HCT116 (cell line): ENCODE results near the gene THRA. TPM values are rescaled to one million over a fixed set of nuclear protein-coding genes. Genes with fewer than 3 reads are reported as not detected.

Source experiments
- ATAC-seq: fragments of 200-7000 bp; cut with Tn5 transposase; 2 replicates; pipeline ENCODE4 v1.9.1; 2020; ENCODE audit warnings: mild to moderate bottlenecking, moderate library complexity
- BruUV-seq: library from RNA; stranded (reverse); fragments of 400-500 nt; replicated peaks from 2 replicates; lab custom pipeline; 2021; lab: Mats Ljungman, UMichigan
- CTCF ChIA-PET: fragments of 300-600 bp; sonication (Branson Sonifier 250); formaldehyde crosslinking; loops from one replicate; lab custom pipeline; 2021; ENCODE audit warnings: antibody characterized with exemption; lab: Charles Lee
- POLR2A ChIA-PET: fragments of 300-600, 350-600 bp; sonication (Branson Sonifier 250); formaldehyde crosslinking; loops from one replicate; lab custom pipeline; 2021; ENCODE audit warnings: antibody characterized with exemption; lab: Charles Lee
- RAD21 ChIA-PET, 2 experiments: fragments of 300-600 bp; sonication (Branson Sonifier 250); formaldehyde crosslinking; loops; one replicate each; lab custom pipeline; 2023; ENCODE audit warnings: low total read pairs in 2 of 2; ENCODE audit not compliant: uncharacterized antibody in 2 of 2, unreplicated experiment in 2 of 2, low non-redundant PET in 1 of 2; lab: Charles Lee
- DNase-seq: peaks from one replicate; pipeline ENCODE4 v3.0.0-alpha.2; 2010; ENCODE audit warnings: low read depth, low spot score
- H2AFZ ChIP-seq: fragments of 200-600 bp; shearing (Covaris generic), sonication (generic); 2 replicates; pipeline ENCODE4 v1.6.1; 2017; ENCODE audit warnings: low read depth, mixed run types, mixed read lengths, antibody characterized with exemption, low read length; ENCODE audit not compliant: poor library complexity, severe bottlenecking
- H3K27ac ChIP-seq: 2 replicates; pipeline ENCODE4 v1.5.1; 2012; ENCODE audit warnings: low read depth, low read length
- H3K27me3 ChIP-seq: fragments of 200-600 bp; sonication (generic); 2 replicates; pipeline ENCODE4 v1.6.1; 2016; ENCODE audit warnings: mixed run types, low read length, mixed read lengths; ENCODE audit not compliant: insufficient read depth
- H3K36me3 ChIP-seq, 2 experiments: fragments of 200-500 bp in 1 of 2; fragments of 200-600 bp in 1 of 2; sonication (Bioruptor generic) in 1 of 2; sonication (generic) in 1 of 2; 2 replicates each; pipeline versions ENCODE4 v1.5.1 to v1.6.1; 2014 to 2016; ENCODE audit warnings: low read length in 2 of 2, inconsistent platforms in 1 of 2, mixed read lengths in 1 of 2, mixed run types in 1 of 2; ENCODE audit not compliant: insufficient read depth in 2 of 2, control insufficient read depth in 1 of 2
- H3K4me1 ChIP-seq, 2 experiments: fragments of 200-600 bp in 1 of 2; sonication (generic) in 1 of 2; 2 replicates each; pipeline versions ENCODE4 v1.5.1 to v1.6.1; 2012 to 2017; ENCODE audit warnings: low read length in 2 of 2, inconsistent platforms in 1 of 2, mild to moderate bottlenecking in 1 of 2, mixed read lengths in 1 of 2, mixed run types in 1 of 2, moderate library complexity in 1 of 2; ENCODE audit not compliant: insufficient read depth in 2 of 2, control insufficient read depth in 1 of 2
- H3K4me2 ChIP-seq: fragments of 200-600 bp; sonication (generic); 2 replicates; pipeline ENCODE4 v1.6.1; 2017; ENCODE audit warnings: mixed run types, low read length, mixed read lengths
- H3K4me3 ChIP-seq, 2 experiments: fragments of 200-600 bp in 1 of 2; sonication (generic) in 1 of 2; replicated peaks in 1 of 2; 2 replicates each; pipeline ENCODE4 v1.5.1; 2011 to 2016; ENCODE audit warnings: low read length in 2 of 2, control low read depth in 1 of 2, low read depth in 1 of 2, mild to moderate bottlenecking in 1 of 2, mixed read lengths in 1 of 2, mixed run types in 1 of 2
- H3K79me2 ChIP-seq: fragments of 200-600 bp; sonication (generic); 2 replicates; pipeline ENCODE4 v1.6.1; 2017; ENCODE audit warnings: mild to moderate bottlenecking, mixed run types, low read length, moderate library complexity, mixed read lengths; ENCODE audit not compliant: insufficient read depth
- H3K9ac ChIP-seq: fragments of 200-600 bp; sonication (generic); 2 replicates; pipeline ENCODE4 v1.6.1; 2016; ENCODE audit warnings: low read length, mixed read lengths
- H3K9me2 ChIP-seq: fragments of 200-600 bp; sonication (generic), shearing (Covaris generic); 2 replicates; pipeline ENCODE4 v1.6.1; 2017; ENCODE audit warnings: mixed run types, mild to moderate bottlenecking, moderate library complexity; ENCODE audit not compliant: insufficient read depth
- H3K9me3 ChIP-seq, 2 experiments: fragments of 200-500 bp in 1 of 2; fragments of 200-600 bp in 1 of 2; sonication (Bioruptor generic) in 1 of 2; sonication (generic) in 1 of 2; 2 replicates each; pipeline ENCODE4 v1.6.1; 2014 to 2017; ENCODE audit warnings: low read length in 2 of 2, mixed read lengths in 2 of 2, inconsistent platforms in 1 of 2, low read depth in 1 of 2, mild to moderate bottlenecking in 1 of 2, mixed run types in 1 of 2, moderate library complexity in 1 of 2; ENCODE audit not compliant: control insufficient read depth in 1 of 2, insufficient read depth in 1 of 2
- H4K20me1 ChIP-seq: fragments of 200-600 bp; sonication (generic), shearing (Covaris generic); 2 replicates; pipeline ENCODE4 v1.6.1; 2017; ENCODE audit warnings: mixed run types, mild to moderate bottlenecking, moderate library complexity; ENCODE audit not compliant: insufficient read depth
- CBX3 ChIP-seq: IDR thresholded peaks from 2 replicates; pipeline ENCODE4 v1.6.1; 2012; ENCODE audit warnings: low read depth
- ELF1 ChIP-seq: IDR thresholded peaks from 2 replicates; pipeline ENCODE4 v1.6.1; 2012; ENCODE audit warnings: low read depth, borderline replicate concordance
- EZH2 ChIP-seq: fragments of 200-600 bp; sonication (generic); IDR thresholded peaks from 2 replicates; pipeline ENCODE4 v1.6.1; 2017; ENCODE audit warnings: antibody characterized with exemption, mixed run types
- POLR2A ChIP-seq: IDR thresholded peaks from 2 replicates; pipeline ENCODE4 v1.7.0; 2011; ENCODE audit warnings: borderline replicate concordance; ENCODE audit not compliant: insufficient read depth, insufficient read length; ENCODE audit errors: extremely low read depth
- TCF7L2 ChIP-seq: IDR thresholded peaks from 2 replicates; pipeline ENCODE4 v1.7.0; 2011; ENCODE audit warnings: borderline replicate concordance, inconsistent platforms; ENCODE audit not compliant: insufficient read depth, insufficient read length; ENCODE audit errors: extremely low read depth
- YY1 ChIP-seq: IDR thresholded peaks from 2 replicates; pipeline ENCODE4 v1.6.1; 2011; ENCODE audit warnings: low read length, low read depth, moderate library complexity, mild to moderate bottlenecking; ENCODE audit not compliant: insufficient replicate concordance; ENCODE audit errors: extremely low read depth
- ZFX ChIP-seq: fragments of 450-650 bp; IDR thresholded peaks from 2 replicates; pipeline ENCODE4 v1.6.1; 2017
- ZNF274 ChIP-seq: fragments of 200-500 bp; sonication (Bioruptor generic); IDR thresholded peaks from 2 replicates; pipeline ENCODE4 v1.6.1; 2014; ENCODE audit warnings: mild to moderate bottlenecking, low read depth, low read length, inconsistent platforms
- intact Hi-C: fragments of 100-400 bp; cut with micrococcal nuclease; formaldehyde crosslinking; loops from 2 replicates; pipeline ENCODE4 v1.10.0; 2022
- total RNA-seq: library from RNA; stranded (reverse); gene quantifications from one replicate; pipeline ENCODE4 v1.2.1, GENCODE V29; 2021; ENCODE audit not compliant: unreplicated experiment
- TF ChIP-seq, protein P1 (sequence below): IDR thresholded peaks from 2 replicates; pipeline ENCODE4 v1.6.1; 2012
- TF ChIP-seq, protein P2 (sequence below): IDR thresholded peaks from 2 replicates; pipeline ENCODE4 v1.6.1; 2012
- TF ChIP-seq, protein P3 (sequence below), 3 experiments: fragments of 200-600 bp in 1 of 3; sonication (generic) in 1 of 3; IDR thresholded peaks in 2 of 3; conservative IDR thresholded peaks in 1 of 3; 2 replicates each; pipeline ENCODE4 v1.5.1; 2012 to 2017; ENCODE audit warnings: low read depth in 2 of 3, low read length in 2 of 3, antibody characterized with exemption in 1 of 3, borderline replicate concordance in 1 of 3, control low read depth in 1 of 3, mild to moderate bottlenecking in 1 of 3, mixed read lengths in 1 of 3, mixed run types in 1 of 3, moderate library complexity in 1 of 3; ENCODE audit not compliant: insufficient read depth in 1 of 3
- TF ChIP-seq, protein P4 (sequence below): IDR thresholded peaks from 2 replicates; pipeline ENCODE4 v1.6.1; 2012; ENCODE audit warnings: low read depth

THRA gene
- total RNA-seq, 1 experiment from 2014 or later: 23.3 TPM

DNA sequence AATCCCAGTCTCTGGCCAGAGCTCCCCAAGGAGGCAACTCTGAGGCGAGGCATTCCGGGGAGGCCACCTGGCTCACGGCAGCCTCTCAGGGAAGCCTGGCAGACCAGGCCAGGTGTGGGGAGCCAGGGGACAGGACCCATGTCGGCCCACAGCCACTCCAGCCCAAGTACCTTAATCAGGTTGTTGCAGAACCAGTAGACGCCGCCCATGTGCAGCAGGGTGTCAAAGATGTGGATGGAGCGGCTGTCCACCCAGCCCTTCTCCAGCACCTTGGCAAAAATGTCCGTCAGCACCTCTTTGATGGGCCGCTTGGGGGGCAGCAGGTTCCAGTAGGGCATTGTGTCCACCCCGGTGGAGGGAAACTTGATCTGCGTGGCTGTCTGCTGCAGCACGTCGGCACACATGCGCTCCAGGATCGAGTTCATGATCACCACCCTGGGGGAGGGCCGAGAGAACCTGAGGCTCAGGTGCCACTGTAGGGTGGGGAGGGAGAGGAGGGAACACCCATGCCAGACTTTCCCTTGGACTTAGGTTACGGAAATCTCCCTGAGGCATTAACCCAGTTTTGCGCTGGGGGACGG, 39.7 kb upstream of the THRA start:
- H3K27me3 ChIP-seq: no peaks in the 10 kb centered on the region
- H3K27ac ChIP-seq: no peak overlapping the region
- DNase-seq (no peak), ATAC-seq (no peak)
- H3K9me2 ChIP-seq: no peaks in the 10 kb centered on the region
- ChIA-PET CTCF (no interaction called here), RAD21 (no interaction called here), POLR2A (no interaction called here)
- H3K4me1 ChIP-seq: peaks cover 2 to 22% of the 10 kb centered on the region in 2 experiments; a peak in 2 of 4 replicates
- no peaks in the 10 kb centered on the region for H3K79me2 ChIP-seq
- H4K20me1 ChIP-seq: no peaks in the 10 kb centered on the region
- intact Hi-C loops: no loop called here
- H3K9ac ChIP-seq: no peak overlapping the region
- no peak overlapping the region for H3K4me2 ChIP-seq
- H3K4me3 ChIP-seq: no peak overlapping the region
- peaks cover 13 to 44% of the 10 kb centered on the region in 2 experiments; a peak in 3 of 4 replicates for H3K36me3 ChIP-seq
- BruUV-seq: no TSS peak
- no peak overlapping the region for H2AFZ ChIP-seq
- no peaks in the 10 kb centered on the region for H3K9me3 ChIP-seq
- TF ChIP-seq, protein P1, sequence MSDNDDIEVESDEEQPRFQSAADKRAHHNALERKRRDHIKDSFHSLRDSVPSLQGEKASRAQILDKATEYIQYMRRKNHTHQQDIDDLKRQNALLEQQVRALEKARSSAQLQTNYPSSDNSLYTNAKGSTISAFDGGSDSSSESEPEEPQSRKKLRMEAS: no peak
- TF ChIP-seq ZNF274 (no peak), ZFX (no peak), CBX3 (no peak), EZH2 (no peak)
- TF ChIP-seq, protein P2, sequence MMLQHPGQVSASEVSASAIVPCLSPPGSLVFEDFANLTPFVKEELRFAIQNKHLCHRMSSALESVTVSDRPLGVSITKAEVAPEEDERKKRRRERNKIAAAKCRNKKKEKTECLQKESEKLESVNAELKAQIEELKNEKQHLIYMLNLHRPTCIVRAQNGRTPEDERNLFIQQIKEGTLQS: no peak

DNA sequence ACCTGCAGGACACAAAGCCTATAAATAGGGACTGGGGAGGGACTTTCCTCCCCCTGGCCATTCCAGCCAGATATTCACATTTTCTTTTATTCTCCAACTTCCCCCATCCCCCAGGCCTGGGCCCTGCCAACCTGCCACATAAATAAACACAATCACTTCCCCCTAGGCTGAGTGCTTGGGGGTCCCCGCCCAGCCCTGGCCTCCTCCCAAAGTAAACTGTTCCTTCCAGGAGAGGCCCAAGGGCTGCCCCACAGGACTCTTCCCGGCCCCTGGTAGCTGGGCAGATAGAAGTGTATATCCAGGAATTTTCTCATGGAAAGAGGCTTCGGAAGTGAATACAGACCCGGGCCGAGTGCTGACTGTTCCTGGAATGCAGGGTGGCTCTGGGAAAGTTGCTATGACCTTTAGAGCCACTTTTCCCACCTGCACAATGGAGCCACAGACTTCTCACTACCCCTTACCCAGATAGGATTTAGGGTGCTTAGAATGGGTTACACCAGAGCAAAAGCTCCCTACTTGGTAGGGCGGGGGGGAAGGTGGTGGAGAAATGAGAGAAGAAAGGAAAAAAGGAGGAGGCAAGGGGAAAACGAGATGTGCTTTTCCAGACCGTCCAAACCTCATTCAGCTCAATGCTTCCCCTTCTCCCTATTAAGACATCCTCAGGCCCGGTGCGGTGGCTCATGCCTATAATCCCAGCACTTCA, 39.0 kb upstream of the THRA start:
- H3K9me3 ChIP-seq: no peaks in the 10 kb centered on the region
- CTCF ChIA-PET: no interaction called here
- H3K4me1 ChIP-seq: peaks cover 2 to 22% of the 10 kb centered on the region in 2 experiments; a peak in 2 of 4 replicates
- H3K4me3 ChIP-seq: no peak overlapping the region
- no peaks in the 10 kb centered on the region for H3K79me2 ChIP-seq
- DNase-seq (no peak), ATAC-seq (no peak)
- RAD21 ChIA-PET: no interaction called here
- H3K27ac ChIP-seq: no peak overlapping the region
- no peak overlapping the region for H2AFZ ChIP-seq
- POLR2A ChIA-PET: interaction anchor here (1.3 kb wide), 1 partner anchor 82 kb away, joined by 3 read pairs; no protein-coding TSS in a partner anchor
- no peak overlapping the region for H3K4me2 ChIP-seq
- intact Hi-C loops: no loop called here
- H3K9me2 ChIP-seq: no peaks in the 10 kb centered on the region
- no peak overlapping the region for H3K9ac ChIP-seq
- H4K20me1 ChIP-seq: no peaks in the 10 kb centered on the region
- no TSS peak for BruUV-seq
- H3K27me3 ChIP-seq: no peaks in the 10 kb centered on the region
- H3K36me3 ChIP-seq: peaks cover 14 to 44% of the 10 kb centered on the region in 2 experiments; a peak in 3 of 4 replicates
- TF ChIP-seq, protein P3, sequence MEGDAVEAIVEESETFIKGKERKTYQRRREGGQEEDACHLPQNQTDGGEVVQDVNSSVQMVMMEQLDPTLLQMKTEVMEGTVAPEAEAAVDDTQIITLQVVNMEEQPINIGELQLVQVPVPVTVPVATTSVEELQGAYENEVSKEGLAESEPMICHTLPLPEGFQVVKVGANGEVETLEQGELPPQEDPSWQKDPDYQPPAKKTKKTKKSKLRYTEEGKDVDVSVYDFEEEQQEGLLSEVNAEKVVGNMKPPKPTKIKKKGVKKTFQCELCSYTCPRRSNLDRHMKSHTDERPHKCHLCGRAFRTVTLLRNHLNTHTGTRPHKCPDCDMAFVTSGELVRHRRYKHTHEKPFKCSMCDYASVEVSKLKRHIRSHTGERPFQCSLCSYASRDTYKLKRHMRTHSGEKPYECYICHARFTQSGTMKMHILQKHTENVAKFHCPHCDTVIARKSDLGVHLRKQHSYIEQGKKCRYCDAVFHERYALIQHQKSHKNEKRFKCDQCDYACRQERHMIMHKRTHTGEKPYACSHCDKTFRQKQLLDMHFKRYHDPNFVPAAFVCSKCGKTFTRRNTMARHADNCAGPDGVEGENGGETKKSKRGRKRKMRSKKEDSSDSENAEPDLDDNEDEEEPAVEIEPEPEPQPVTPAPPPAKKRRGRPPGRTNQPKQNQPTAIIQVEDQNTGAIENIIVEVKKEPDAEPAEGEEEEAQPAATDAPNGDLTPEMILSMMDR (IDR thresholded peaks at IDR 0.05 in 2 of 3, conservative IDR thresholded peaks at IDR 0.05 in 1 of 3; ENCODE audit: borderline replicate concordance in 1 of 3, insufficient read depth in 1 of 3, low read depth in 2 of 3, low read length in 2 of 3): no peak
- no peak for TF ChIP-seq TCF7L2
- TF ChIP-seq, protein P4, sequence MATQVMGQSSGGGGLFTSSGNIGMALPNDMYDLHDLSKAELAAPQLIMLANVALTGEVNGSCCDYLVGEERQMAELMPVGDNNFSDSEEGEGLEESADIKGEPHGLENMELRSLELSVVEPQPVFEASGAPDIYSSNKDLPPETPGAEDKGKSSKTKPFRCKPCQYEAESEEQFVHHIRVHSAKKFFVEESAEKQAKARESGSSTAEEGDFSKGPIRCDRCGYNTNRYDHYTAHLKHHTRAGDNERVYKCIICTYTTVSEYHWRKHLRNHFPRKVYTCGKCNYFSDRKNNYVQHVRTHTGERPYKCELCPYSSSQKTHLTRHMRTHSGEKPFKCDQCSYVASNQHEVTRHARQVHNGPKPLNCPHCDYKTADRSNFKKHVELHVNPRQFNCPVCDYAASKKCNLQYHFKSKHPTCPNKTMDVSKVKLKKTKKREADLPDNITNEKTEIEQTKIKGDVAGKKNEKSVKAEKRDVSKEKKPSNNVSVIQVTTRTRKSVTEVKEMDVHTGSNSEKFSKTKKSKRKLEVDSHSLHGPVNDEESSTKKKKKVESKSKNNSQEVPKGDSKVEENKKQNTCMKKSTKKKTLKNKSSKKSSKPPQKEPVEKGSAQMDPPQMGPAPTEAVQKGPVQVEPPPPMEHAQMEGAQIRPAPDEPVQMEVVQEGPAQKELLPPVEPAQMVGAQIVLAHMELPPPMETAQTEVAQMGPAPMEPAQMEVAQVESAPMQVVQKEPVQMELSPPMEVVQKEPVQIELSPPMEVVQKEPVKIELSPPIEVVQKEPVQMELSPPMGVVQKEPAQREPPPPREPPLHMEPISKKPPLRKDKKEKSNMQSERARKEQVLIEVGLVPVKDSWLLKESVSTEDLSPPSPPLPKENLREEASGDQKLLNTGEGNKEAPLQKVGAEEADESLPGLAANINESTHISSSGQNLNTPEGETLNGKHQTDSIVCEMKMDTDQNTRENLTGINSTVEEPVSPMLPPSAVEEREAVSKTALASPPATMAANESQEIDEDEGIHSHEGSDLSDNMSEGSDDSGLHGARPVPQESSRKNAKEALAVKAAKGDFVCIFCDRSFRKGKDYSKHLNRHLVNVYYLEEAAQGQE: no peak
- no peak for TF ChIP-seq ZFX
- no peak for TF ChIP-seq ELF1
- TF ChIP-seq ZNF274: no peak
- no peak for TF ChIP-seq POLR2A
- TF ChIP-seq YY1: no peak
